Measurements from ENCODE around the gene ARHGAP10. TPM values are rescaled to one million over a fixed set of nuclear protein-coding genes. Genes with fewer than 3 reads are reported as not detected.

The ARHGAP10 gene
- total and polyA plus RNA-seq, 10 of the 15 experiments (the other 5 are each of a cell fraction or from before 2014, with no cell fraction given) = 1.3 to 25.8 (median 17.2) TPM

GRCh38 chr4:147683717-147684700 lies 47.9 kb upstream of the ARHGAP10 start, which contains the start of gene PRMT9 (continued):
- peak; percentile 99 for TF ChIP-seq CREM (IDR thresholded peaks at IDR 0.05; ENCODE audit: low read depth)
- no peak for TF ChIP-seq CBX3 (IDR thresholded peaks at IDR 0.05; ENCODE audit: borderline replicate concordance, low read depth)
- TF ChIP-seq CEBPB (IDR thresholded peaks at IDR 0.05; ENCODE audit: borderline replicate concordance in 1 of 2, low read depth in 2 of 2, low read length in 2 of 2) = no peak
- TF ChIP-seq SIX5 (IDR thresholded peaks at IDR 0.05; ENCODE audit: low read depth, low read length, severe bottlenecking) = peak; percentile 21
- TF ChIP-seq ZNF592 (IDR thresholded peaks at IDR 0.05) = peak; percentile 45; the same call in 1 of the 2 replicates
- TF ChIP-seq MYB (IDR thresholded peaks at IDR 0.05; ENCODE audit: borderline replicate concordance, low read depth, low read length) = 0 out of 2 replicates have a peak, but pooled peaks have one; percentile 14
- peak; percentile 76 for TF ChIP-seq NKRF (conservative IDR thresholded peaks at IDR 0.05)
- TF ChIP-seq TCF7 (IDR thresholded peaks at IDR 0.05; ENCODE audit: borderline replicate concordance) = no peak
- no peak for TF ChIP-seq HDAC2 (IDR thresholded peaks at IDR 0.05)
- TF ChIP-seq SRF (IDR thresholded peaks at IDR 0.05; ENCODE audit: low read depth in 2 of 2, low read length in 2 of 2) = peak in 1 of 2 experiments; percentile 64; a peak in 1 of 4 replicates
- peak; percentile 27; the same call in 1 of the 2 replicates for TF ChIP-seq ATF3 (IDR thresholded peaks at IDR 0.05; ENCODE audit: borderline replicate concordance, extremely low read depth, low read depth, low read length)
- no peak; the same call in 1 of the 2 replicates for TF ChIP-seq ESRRA (IDR thresholded peaks at IDR 0.05; ENCODE audit: low read length)
- TF ChIP-seq BHLHE40 (IDR thresholded peaks at IDR 0.05; ENCODE audit: borderline replicate concordance in 1 of 2, low read depth in 2 of 2, low read length in 1 of 2) = peak; percentile 70 to 91; a peak in 3 of 4 replicates
- TF ChIP-seq MEF2A (IDR thresholded peaks at IDR 0.05; ENCODE audit: insufficient read depth, low read depth, low read length) = no peak
- peak; percentile 86 for TF ChIP-seq LARP7 (IDR thresholded peaks at IDR 0.05)
- peak; percentile 54 for TF ChIP-seq SMAD1 (IDR thresholded peaks at IDR 0.05; ENCODE audit: low read depth, partially characterized antibody)
- peak; percentile 77 for TF ChIP-seq NR2F1 (conservative IDR thresholded peaks at IDR 0.05)
- TF ChIP-seq NFXL1 (IDR thresholded peaks at IDR 0.05; ENCODE audit: borderline replicate concordance) = no peak
- peak; percentile 62; the same call in 1 of the 2 replicates for TF ChIP-seq RCOR1 (conservative IDR thresholded peaks at IDR 0.05; ENCODE audit: low read depth, low read length)
- no peak for TF ChIP-seq ETV6 (conservative IDR thresholded peaks at IDR 0.05 in 1 of 2, IDR thresholded peaks at IDR 0.05 in 1 of 2; ENCODE audit: borderline replicate concordance in 1 of 2, low read depth in 1 of 2)
- no peak for TF ChIP-seq JUNB (IDR thresholded peaks at IDR 0.05)

Measured in GM12878 (cell line).